Measurements from ENCODE around the gene HNF4A.

HNF4A gene

GRCh38 chr20:44450281-44450889 is 94.9 kb downstream of the HNF4A start:
- no peak overlapping the region for H3K4me3 ChIP-seq (ENCODE audit: low read depth, low read length)
- DNase-seq = no peak
- no peaks in the 10 kb centered on the region for H3K36me3 ChIP-seq
- no peaks in the 10 kb centered on the region for H3K27me3 ChIP-seq (ENCODE audit: insufficient read depth, low read depth, severe bottlenecking)
- H3K9me3 ChIP-seq (ENCODE audit: severe bottlenecking) = no peaks in the 10 kb centered on the region
- H3K27ac ChIP-seq = no peak overlapping the region
- no peak for TF ChIP-seq CTCF (IDR thresholded peaks at IDR 0.05; ENCODE audit: low read depth, low read length)

GRCh38 chr20:44450903-44451450 is 95.5 kb downstream of the HNF4A start:
- Histone ChIP-seq H3K4me3 (ENCODE audit: low read depth, low read length) (no peak overlapping the region), H3K27me3 (ENCODE audit: insufficient read depth, low read depth, severe bottlenecking) (no peaks in the 10 kb centered on the region), H3K27ac (no peak overlapping the region), H3K36me3 (no peaks in the 10 kb centered on the region), H3K9me3 (ENCODE audit: severe bottlenecking) (no peaks in the 10 kb centered on the region)
- no peak for TF ChIP-seq CTCF (IDR thresholded peaks at IDR 0.05; ENCODE audit: low read depth, low read length)
- no peak for DNase-seq

- Histone ChIP-seq H3K27ac (no peak overlapping the region), H3K9me3 (ENCODE audit: severe bottlenecking) (no peaks in the 10 kb centered on the region), H3K27me3 (ENCODE audit: insufficient read depth, low read depth, severe bottlenecking) (no peaks in the 10 kb centered on the region), H3K36me3 (no peaks in the 10 kb centered on the region), H3K4me3 (ENCODE audit: low read depth, low read length) (no peak overlapping the region)
- TF ChIP-seq CTCF (IDR thresholded peaks at IDR 0.05; ENCODE audit: low read depth, low read length) = no peak
- no peak for DNase-seq
These were observed 98.9 kb downstream of the HNF4A start for GRCh38 chr20:44454306-44454963.

GRCh38 chr20:44455126-44455525 is 99.6 kb downstream of the HNF4A start:
- Histone ChIP-seq H3K27ac (no peak overlapping the region), H3K27me3 (ENCODE audit: insufficient read depth, low read depth, severe bottlenecking) (no peaks in the 10 kb centered on the region), H3K9me3 (ENCODE audit: severe bottlenecking) (no peaks in the 10 kb centered on the region), H3K4me3 (ENCODE audit: low read depth, low read length) (no peak overlapping the region), H3K36me3 (no peaks in the 10 kb centered on the region)
- no peak for TF ChIP-seq CTCF (IDR thresholded peaks at IDR 0.05; ENCODE audit: low read depth, low read length)
- no peak for DNase-seq

GRCh38 chr20:44456611-44457010 is 101.1 kb downstream of the HNF4A start:
- H3K27ac ChIP-seq = no peak overlapping the region
- no peaks in the 10 kb centered on the region for H3K36me3 ChIP-seq
- H3K9me3 ChIP-seq (ENCODE audit: severe bottlenecking) = no peaks in the 10 kb centered on the region
- DNase-seq = no peak
- TF ChIP-seq CTCF (IDR thresholded peaks at IDR 0.05; ENCODE audit: low read depth, low read length) = no peak
- H3K4me3 ChIP-seq (ENCODE audit: low read depth, low read length) = no peak overlapping the region
- H3K27me3 ChIP-seq (ENCODE audit: insufficient read depth, low read depth, severe bottlenecking) = no peaks in the 10 kb centered on the region

Measured in WERI-Rb-1 (cell line).